K562 (cell line): Measurements from ENCODE around the gene IRF1.

Experiments
- CEBPB ChIP-seq: fragments of 450-650 bp; IDR thresholded peaks from 2 replicates; pipeline ENCODE4 v1.6.1; 2016; ENCODE audit warnings: missing genetic modification characterization, missing compliant biosample characterization
- DACH1 ChIP-seq: fragments of 450-650 bp; IDR thresholded peaks from 2 replicates; pipeline ENCODE4 v1.6.1; 2018; ENCODE audit not compliant: partially characterized antibody
- FOSL1 ChIP-seq: fragments of 200-800 bp; sonication (Bioruptor generic); conservative IDR thresholded peaks from 2 replicates; pipeline ENCODE4 v1.6.1; 2016; ENCODE audit warnings: missing genetic modification characterization, missing compliant biosample characterization
- TBP ChIP-seq: optimal IDR thresholded peaks from 2 replicates; pipeline ENCODE3; 2011; ENCODE audit warnings: low read depth, low read length, improper control_type of control experiment
- TF ChIP-seq, protein P1 (sequence below), 3 experiments: IDR thresholded peaks in 2 of 3; conservative IDR thresholded peaks in 1 of 3; 2 replicates each; pipeline ENCODE4 v1.5.1; 2011 to 2012; ENCODE audit warnings: low read length in 3 of 3, mild to moderate bottlenecking in 3 of 3, control low read depth in 2 of 3, improper control_type of control experiment in 1 of 3, inconsistent platforms in 1 of 3, low read depth in 1 of 3, mixed read lengths in 1 of 3, moderate library complexity in 1 of 3; ENCODE audit not compliant: insufficient read depth in 2 of 3

DNA sequence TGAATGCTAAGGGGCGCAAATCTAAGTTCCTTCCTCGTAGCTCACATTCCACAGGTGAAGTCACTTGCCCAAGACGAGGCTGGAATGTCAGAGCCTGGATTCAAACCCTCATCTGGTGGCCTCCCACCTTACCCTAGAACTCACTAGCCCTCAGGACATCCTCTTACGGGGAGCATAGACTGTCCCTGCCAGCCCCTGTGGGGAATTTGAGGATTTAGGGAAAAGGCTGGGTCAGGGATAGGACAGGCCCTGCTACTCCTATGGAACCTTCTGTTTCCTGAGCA lies 45.0 kb downstream of the IRF1 start:
- no peak for TF ChIP-seq TBP
- TF ChIP-seq CEBPB (tag), result no peak
- TF ChIP-seq, protein P1, sequence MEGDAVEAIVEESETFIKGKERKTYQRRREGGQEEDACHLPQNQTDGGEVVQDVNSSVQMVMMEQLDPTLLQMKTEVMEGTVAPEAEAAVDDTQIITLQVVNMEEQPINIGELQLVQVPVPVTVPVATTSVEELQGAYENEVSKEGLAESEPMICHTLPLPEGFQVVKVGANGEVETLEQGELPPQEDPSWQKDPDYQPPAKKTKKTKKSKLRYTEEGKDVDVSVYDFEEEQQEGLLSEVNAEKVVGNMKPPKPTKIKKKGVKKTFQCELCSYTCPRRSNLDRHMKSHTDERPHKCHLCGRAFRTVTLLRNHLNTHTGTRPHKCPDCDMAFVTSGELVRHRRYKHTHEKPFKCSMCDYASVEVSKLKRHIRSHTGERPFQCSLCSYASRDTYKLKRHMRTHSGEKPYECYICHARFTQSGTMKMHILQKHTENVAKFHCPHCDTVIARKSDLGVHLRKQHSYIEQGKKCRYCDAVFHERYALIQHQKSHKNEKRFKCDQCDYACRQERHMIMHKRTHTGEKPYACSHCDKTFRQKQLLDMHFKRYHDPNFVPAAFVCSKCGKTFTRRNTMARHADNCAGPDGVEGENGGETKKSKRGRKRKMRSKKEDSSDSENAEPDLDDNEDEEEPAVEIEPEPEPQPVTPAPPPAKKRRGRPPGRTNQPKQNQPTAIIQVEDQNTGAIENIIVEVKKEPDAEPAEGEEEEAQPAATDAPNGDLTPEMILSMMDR (IDR thresholded peaks at IDR 0.05 in 2 of 3, conservative IDR thresholded peaks at IDR 0.05 in 1 of 3; ENCODE audit: insufficient read depth in 2 of 3, low read depth in 1 of 3, low read length in 3 of 3), result no peak
- no peak for TF ChIP-seq DACH1
- no peak for TF ChIP-seq FOSL1
